ACC112 (cell line): ENCODE data around the gene LMX1A.

ENCODE experiments used
- H2AFZ ChIP-seq: fragments of 200-600 bp; sonication (generic); one replicate; pipeline ENCODE4 v1.6.0; 2017; ENCODE audit warnings: antibody characterized with exemption, low read length; ENCODE audit not compliant: unreplicated experiment
- H3K27ac ChIP-seq: fragments of 200-600 bp; sonication (generic); 2 replicates; pipeline ENCODE4 v1.5.1; 2014; ENCODE audit warnings: low read depth, mild to moderate bottlenecking, antibody characterized with exemption, low read length, moderate library complexity
- H3K27me3 ChIP-seq: fragments of 200-600 bp; sonication (generic); 2 replicates; pipeline ENCODE4 v1.6.1; 2014; ENCODE audit warnings: mild to moderate bottlenecking, antibody characterized with exemption, low read length, moderate library complexity, mixed read lengths; ENCODE audit not compliant: insufficient read depth
- H3K36me3 ChIP-seq: fragments of 200-600 bp; sonication (generic); 2 replicates; pipeline ENCODE4 v1.6.1; 2016; ENCODE audit warnings: mild to moderate bottlenecking, antibody characterized with exemption, low read length, moderate library complexity, mixed read lengths; ENCODE audit not compliant: insufficient read depth
- H3K4me1 ChIP-seq: fragments of 200-600 bp; sonication (generic); one replicate; pipeline ENCODE4 v1.6.1; 2016; ENCODE audit warnings: low read length, mixed read lengths; ENCODE audit not compliant: insufficient read depth, unreplicated experiment, control insufficient read depth
- H3K4me3 ChIP-seq: fragments of 200-600 bp; sonication (generic); 2 replicates; pipeline ENCODE4 v1.5.1; 2014; ENCODE audit warnings: mild to moderate bottlenecking, low read depth, low read length
- H3K79me2 ChIP-seq: fragments of 200-600 bp; sonication (generic); one replicate; pipeline ENCODE4 v1.6.0; 2016; ENCODE audit warnings: low read length; ENCODE audit not compliant: control insufficient read depth, unreplicated experiment, insufficient read depth

LMX1A gene

GRCh38 chr1:165265196-165265838 is 91.2 kb downstream of the LMX1A start:
- no peaks in the 10 kb centered on the region for H3K79me2 ChIP-seq
- H3K27me3 ChIP-seq = peaks cover 14% of the 10 kb centered on the region
- H3K27ac ChIP-seq = no peak overlapping the region
- no peaks in the 10 kb centered on the region for H3K4me1 ChIP-seq
- H3K36me3 ChIP-seq = no peaks in the 10 kb centered on the region
- H3K4me3 ChIP-seq = no peak overlapping the region
- no peak overlapping the region for H2AFZ ChIP-seq

GRCh38 chr1:165259706-165260428 is 96.6 kb downstream of the LMX1A start:
- H2AFZ ChIP-seq = no peak overlapping the region
- H3K4me3 ChIP-seq = no peak overlapping the region
- no peaks in the 10 kb centered on the region for H3K79me2 ChIP-seq
- peaks cover 31% of the 10 kb centered on the region for H3K27me3 ChIP-seq
- H3K4me1 ChIP-seq = no peaks in the 10 kb centered on the region
- no peak overlapping the region for H3K27ac ChIP-seq
- no peaks in the 10 kb centered on the region for H3K36me3 ChIP-seq

- H3K4me3 ChIP-seq = no peak overlapping the region
- no peaks in the 10 kb centered on the region for H3K79me2 ChIP-seq
- no peak overlapping the region for H2AFZ ChIP-seq
- no peaks in the 10 kb centered on the region for H3K36me3 ChIP-seq
- no peak overlapping the region for H3K27ac ChIP-seq
- peaks cover 37% of the 10 kb centered on the region for H3K27me3 ChIP-seq
- H3K4me1 ChIP-seq = no peaks in the 10 kb centered on the region
Observed at GRCh38 chr1:165259236-165259635, 97.3 kb downstream of the LMX1A start.

- Histone ChIP-seq H3K27me3 (peaks cover 40% of the 10 kb centered on the region), H3K79me2 (no peaks in the 10 kb centered on the region), H3K4me3 (no peak overlapping the region), H3K36me3 (no peaks in the 10 kb centered on the region), H2AFZ (no peak overlapping the region), H3K4me1 (no peaks in the 10 kb centered on the region), H3K27ac (no peak overlapping the region)
Observed at GRCh38 chr1:165257969-165258459, 98.5 kb downstream of the LMX1A start.

- peaks cover 27% of the 10 kb centered on the region for H3K27me3 ChIP-seq
- H3K4me1 ChIP-seq = no peaks in the 10 kb centered on the region
Observed at GRCh38 chr1:165254896-165255625, 101.5 kb downstream of the LMX1A start.

GRCh38 chr1:165254376-165254775 is 102.1 kb downstream of the LMX1A start:
- no peaks in the 10 kb centered on the region for H3K4me1 ChIP-seq

More at GRCh38 chr1:165254896-165255625, 101.5 kb downstream of the LMX1A start:
- Histone ChIP-seq H3K36me3 (no peaks in the 10 kb centered on the region), H3K27ac (no peak overlapping the region), H2AFZ (no peak overlapping the region), H3K4me3 (no peak overlapping the region), H3K79me2 (no peaks in the 10 kb centered on the region)

GRCh38 chr1:165253818-165254254 is 102.7 kb downstream of the LMX1A start:
- Histone ChIP-seq H2AFZ (no peak overlapping the region), H3K4me1 (no peaks in the 10 kb centered on the region), H3K79me2 (no peaks in the 10 kb centered on the region), H3K27me3 (peaks cover 20% of the 10 kb centered on the region), H3K27ac (no peak overlapping the region), H3K4me3 (no peak overlapping the region), H3K36me3 (no peaks in the 10 kb centered on the region)

More at GRCh38 chr1:165254376-165254775, 102.1 kb downstream of the LMX1A start:
- Histone ChIP-seq H3K36me3 (no peaks in the 10 kb centered on the region), H3K27ac (no peak overlapping the region), H2AFZ (no peak overlapping the region), H3K79me2 (no peaks in the 10 kb centered on the region), H3K27me3 (peaks cover 20% of the 10 kb centered on the region), H3K4me3 (no peak overlapping the region)

GRCh38 chr1:165248969-165249571 is 107.4 kb downstream of the LMX1A start:
- H3K27me3 ChIP-seq = peaks cover 4% of the 10 kb centered on the region; the same call in 1 of the 2 replicates
- H3K27ac ChIP-seq = no peak overlapping the region
- no peaks in the 10 kb centered on the region for H3K79me2 ChIP-seq
- no peaks in the 10 kb centered on the region for H3K4me1 ChIP-seq
- H2AFZ ChIP-seq = no peak overlapping the region
- no peaks in the 10 kb centered on the region for H3K36me3 ChIP-seq
- H3K4me3 ChIP-seq = no peak overlapping the region

GRCh38 chr1:165241952-165242351 is 114.6 kb downstream of the LMX1A start:
- Histone ChIP-seq H3K4me3 (no peak overlapping the region), H3K79me2 (no peaks in the 10 kb centered on the region), H3K27ac (no peak overlapping the region), H3K36me3 (no peaks in the 10 kb centered on the region), H3K27me3 (peaks cover 10% of the 10 kb centered on the region; the same call in 1 of the 2 replicates), H3K4me1 (no peaks in the 10 kb centered on the region), H2AFZ (no peak overlapping the region)

GRCh38 chr1:165241321-165241720 is 115.2 kb downstream of the LMX1A start:
- Histone ChIP-seq H3K36me3 (no peaks in the 10 kb centered on the region), H3K4me3 (no peak overlapping the region), H3K27me3 (peaks cover 16% of the 10 kb centered on the region), H3K79me2 (no peaks in the 10 kb centered on the region), H2AFZ (no peak overlapping the region), H3K4me1 (no peaks in the 10 kb centered on the region), H3K27ac (no peak overlapping the region)
